A549 (cell line): ENCODE measurements around the gene LINC01488. TPM values are rescaled to one million over a fixed set of nuclear protein-coding genes. Genes with fewer than 3 reads are reported as not detected.
A peak's percentile ranks its signal among the peaks of the same experiment; 100 is the strongest.

ENCODE experiments used
- ATAC-seq, 2 experiments: fragments of 200-7000 bp in 1 of 2; fragments of >200 bp in 1 of 2; cut with Nextera tagmentation in 1 of 2; cut with Tn5 transposase in 1 of 2; 3 replicates each; pipeline versions ENCODE4 v1.8.0 to v1.9.1; 2018 to 2020; ENCODE audit warnings: mild to moderate bottlenecking in 1 of 2, moderate library complexity in 1 of 2
- CTCF ChIA-PET: fragments of 300-600 bp; sonication (Branson Sonifier 250); formaldehyde crosslinking; extraction: SDS; loops from one replicate; lab custom pipeline; 2021; ENCODE audit warnings: antibody characterized with exemption, inconsistent platforms; lab: Yijun Ruan, JAX
- POLR2A ChIA-PET: fragments of 350-600 bp; formaldehyde crosslinking; extraction: SDS; loops from one replicate; lab custom pipeline; 2021; ENCODE audit warnings: antibody characterized with exemption, inconsistent platforms; lab: Yijun Ruan, JAX
- DNase-seq, 2 experiments: peaks; one replicate each; pipeline versions ENCODE4 v3.0.0 to v3.0.0-alpha.2; 2011 to 2016; ENCODE audit warnings: low read depth in 1 of 2, low spot score in 1 of 2
- FAIRE-seq: peaks from 2 replicates; lab custom pipeline; 2011; peaks lifted over from hg19 to GRCh38; lab: Jason Lieb, UNC
- H3K27ac ChIP-seq, 2 experiments: fragments of >200 bp; sonication (Bioruptor Twin); formaldehyde crosslinking; 3 replicates each; pipeline ENCODE4 v1.5.1; 2016 to 2017
- H3K4me1 ChIP-seq: fragments of >200 bp; sonication (Bioruptor Twin); formaldehyde crosslinking; 3 replicates; pipeline ENCODE4 v1.6.1; 2016
- H3K4me2 ChIP-seq: fragments of >200 bp; sonication (Bioruptor Twin); formaldehyde crosslinking; 3 replicates; pipeline ENCODE4 v1.6.1; 2016
- H3K4me3 ChIP-seq: fragments of >200 bp; sonication (Bioruptor Twin); formaldehyde crosslinking; 3 replicates; pipeline ENCODE4 v1.5.1; 2016
- H3K9me3 ChIP-seq: fragments of >200 bp; sonication (Bioruptor Twin); formaldehyde crosslinking; 3 replicates; pipeline ENCODE4 v1.6.1; 2016
- BHLHE40 ChIP-seq: IDR thresholded peaks from 2 replicates; pipeline ENCODE4 v1.6.1; 2012; ENCODE audit warnings: low read depth, low read length, inconsistent platforms
- CBX2 ChIP-seq: fragments of 200-600 bp; sonication (generic); IDR thresholded peaks from 2 replicates; pipeline ENCODE4 v1.6.1; 2016; ENCODE audit warnings: low read depth, mild to moderate bottlenecking, borderline replicate concordance
- CEBPB ChIP-seq, 2 experiments: fragments of >200 bp in 1 of 2; sonication (Bioruptor Twin) in 1 of 2; formaldehyde crosslinking in 1 of 2; IDR thresholded peaks; 2 replicates each; pipeline ENCODE4 v1.6.1; 2012 to 2016
- CHD2 ChIP-seq: fragments of 150-350 bp; IDR thresholded peaks from 2 replicates; pipeline ENCODE4 v1.6.1; 2014; ENCODE audit warnings: low read length; ENCODE audit not compliant: partially characterized antibody
- EHF ChIP-seq: fragments of 250-450 bp; sonication (Bioruptor Pico); IDR thresholded peaks from 2 replicates; pipeline ENCODE4 v1.5.0; 2020; ENCODE audit warnings: mild to moderate bottlenecking
- EHMT2 ChIP-seq: fragments of 200-600 bp; sonication (generic); IDR thresholded peaks from 2 replicates; pipeline ENCODE4 v1.6.1; 2016; ENCODE audit warnings: antibody characterized with exemption, low read depth, mild to moderate bottlenecking, moderate library complexity
- FOSB ChIP-seq: fragments of 250-450 bp; sonication (Bioruptor Pico); IDR thresholded peaks from 2 replicates; pipeline ENCODE4 v1.5.0; 2020; ENCODE audit warnings: mild to moderate bottlenecking, moderate library complexity
- FOSL2 ChIP-seq, 2 experiments: fragments of 450-650 bp in 1 of 2; fragments of >200 bp in 1 of 2; sonication (Bioruptor Twin) in 1 of 2; formaldehyde crosslinking; IDR thresholded peaks; 2 replicates each; pipeline versions ENCODE4 v1.5.0 to v1.6.1; 2016 to 2020; ENCODE audit warnings: mild to moderate bottlenecking in 1 of 2, moderate library complexity in 1 of 2
- GATA3 ChIP-seq: IDR thresholded peaks from 2 replicates; pipeline ENCODE4 v1.6.1; 2012; ENCODE audit warnings: borderline replicate concordance
- HDAC2 ChIP-seq: fragments of 200-600 bp; sonication (generic); IDR thresholded peaks from 2 replicates; pipeline ENCODE4 v1.6.1; 2016
- HEYL ChIP-seq: fragments of 250-450 bp; sonication (Bioruptor Pico); IDR thresholded peaks from 2 replicates; pipeline ENCODE4 v1.8.0; 2021; ENCODE audit warnings: mild to moderate bottlenecking, moderate library complexity
- HOXB13 ChIP-seq: fragments of 250-450 bp; sonication (Bioruptor Pico); IDR thresholded peaks from 2 replicates; pipeline ENCODE4 v1.5.0; 2020; ENCODE audit warnings: low read depth, mild to moderate bottlenecking, moderate library complexity
- JUN ChIP-seq, 2 experiments: fragments of >200 bp; sonication (Bioruptor Twin); formaldehyde crosslinking; IDR thresholded peaks; 2 replicates in 1 of 2; 3 replicates in 1 of 2; pipeline ENCODE4 v1.6.1; 2016 to 2017
- KDM1A ChIP-seq: fragments of 200-600 bp; sonication (generic); IDR thresholded peaks from 2 replicates; pipeline ENCODE4 v1.6.1; 2016; ENCODE audit warnings: low read depth, mild to moderate bottlenecking
- KDM5A ChIP-seq: fragments of 200-600 bp; sonication (generic); IDR thresholded peaks from 2 replicates; pipeline ENCODE4 v1.6.1; 2016; ENCODE audit warnings: antibody characterized with exemption, mild to moderate bottlenecking
- NFE2L2 ChIP-seq: fragments of 150-350 bp; conservative IDR thresholded peaks from 2 replicates; pipeline ENCODE4 v1.6.1; 2014; ENCODE audit warnings: low read length
- NPAS2 ChIP-seq: fragments of 250-450 bp; sonication (Bioruptor Pico); IDR thresholded peaks from 2 replicates; pipeline ENCODE4 v1.8.0; 2022; ENCODE audit warnings: mild to moderate bottlenecking, moderate library complexity, borderline replicate concordance
- POLR2A ChIP-seq: IDR thresholded peaks from 2 replicates; pipeline ENCODE4 v1.6.1; 2012; ENCODE audit warnings: mild to moderate bottlenecking, low read length
- RARB ChIP-seq: fragments of 250-450 bp; sonication (Bioruptor Pico); IDR thresholded peaks from 2 replicates; pipeline ENCODE4 v1.8.0; 2021; ENCODE audit warnings: mild to moderate bottlenecking, moderate library complexity
- RCOR1 ChIP-seq: fragments of 150-350 bp; IDR thresholded peaks from 2 replicates; pipeline ENCODE4 v1.6.1; 2014; ENCODE audit warnings: antibody characterized with exemption, low read length, low read depth
- RFX5 ChIP-seq: fragments of 450-650 bp; IDR thresholded peaks from 2 replicates; pipeline ENCODE4 v1.7.1; 2014; ENCODE audit warnings: antibody characterized with exemption, mild to moderate bottlenecking, moderate library complexity
- ZSCAN20 ChIP-seq: fragments of 250-450 bp; sonication (Bioruptor Pico); IDR thresholded peaks from 2 replicates; pipeline ENCODE4 v1.8.0; 2022; ENCODE audit warnings: mild to moderate bottlenecking, moderate library complexity
- WGBS: methylation state at CpG from one replicate; pipeline ENCODE4 v1.1.6; 2017; ENCODE audit errors: missing lambda C conversion rate; 5-methylcytosine and 5-hydroxymethylcytosine counted together
- polyA plus RNA-seq, 4 experiments: library from polyadenylated mRNA; depleted of rRNA in 3 of 4; stranded (reverse); fragments of >200 nt; fragmentation: RNase III in 1 of 4; extraction: RNeasy Plus Mini Kit Qiagen cat#74134 plus additional on column Dnase treatment in 1 of 4; gene quantifications; 2 replicates in 3 of 4; 3 replicates in 1 of 4; pipeline ENCODE4 v1.2.3, GENCODE V29; 2011 to 2017
- TF ChIP-seq, protein P1 (sequence below): fragments of >200 bp; sonication (Bioruptor Twin); formaldehyde crosslinking; IDR thresholded peaks from 2 replicates; pipeline ENCODE4 v1.6.1; 2016
- TF ChIP-seq, protein P2 (sequence below): fragments of 250-450 bp; sonication (Bioruptor Pico); IDR thresholded peaks from 2 replicates; pipeline ENCODE4 v1.5.0; 2021; ENCODE audit warnings: mild to moderate bottlenecking, moderate library complexity, borderline replicate concordance
- TF ChIP-seq, protein P3 (sequence below): fragments of 150-350 bp; IDR thresholded peaks from 2 replicates; pipeline ENCODE4 v1.6.1; 2014; ENCODE audit warnings: low read depth, mild to moderate bottlenecking, low read length

Gene LINC01488
- polyA plus RNA-seq, 2 of the 4 experiments (the other 2 are of a cell fraction), result 0.05 TPM; not detected in 1

DNA sequence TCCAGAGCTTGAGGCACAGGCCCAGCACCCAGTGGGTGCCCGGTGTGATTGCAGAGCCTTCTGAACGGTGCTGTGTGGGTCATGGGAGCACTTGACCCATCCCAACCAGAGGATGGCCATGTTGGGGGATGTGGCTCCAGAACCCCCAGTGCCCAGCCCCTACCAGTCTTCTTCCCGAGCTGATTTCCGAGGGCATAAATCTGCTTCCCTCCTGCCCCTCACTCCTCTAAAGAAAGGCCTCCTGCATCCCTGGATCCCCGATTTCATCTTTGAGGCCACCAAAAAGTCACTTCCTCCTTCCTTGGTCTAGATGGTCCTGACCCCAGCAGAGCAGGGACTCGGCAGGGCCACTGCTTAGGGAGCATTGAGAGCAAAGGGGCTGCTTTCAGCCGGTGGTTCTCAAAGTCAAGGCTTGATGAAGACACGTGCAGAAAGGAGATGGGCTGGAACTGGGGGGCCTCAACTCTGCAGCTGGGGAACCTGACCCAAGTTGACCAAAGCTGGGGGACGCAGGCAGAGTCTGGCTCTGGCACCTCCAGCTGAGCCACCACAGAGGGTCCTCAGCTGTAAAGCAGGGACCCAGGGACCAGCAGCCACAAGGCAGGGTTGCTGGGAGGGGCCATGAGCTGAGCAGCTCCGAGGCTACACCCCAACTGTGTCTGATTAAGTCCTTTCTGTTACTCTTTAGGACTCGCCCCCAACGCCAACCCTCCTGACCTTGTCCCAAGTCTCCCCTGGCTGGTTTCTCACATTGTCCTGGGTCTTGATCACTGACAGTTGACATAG is 56.6 kb downstream of the LINC01488 start:
- H3K4me3 ChIP-seq, result no peak overlapping the region
- TF ChIP-seq NPAS2 (no peak), RARB (CRISPR knock-in tag) (no peak), HOXB13 (no peak), BHLHE40 (no peak), CEBPB (IDR thresholded peaks at IDR 0.05) (no peak), GATA3 (no peak), RFX5 (no peak), CBX2 (no peak), POLR2A (no peak), FOSB (CRISPR knock-in tag) (no peak), CHD2 (no peak), FOSL2 (IDR thresholded peaks at IDR 0.05) (no peak), FOSL2 (CRISPR knock-in tag; IDR thresholded peaks at IDR 0.05) (no peak), ZSCAN20 (no peak), HEYL (CRISPR knock-in tag) (no peak), EHF (CRISPR knock-in tag) (no peak), NFE2L2 (no peak), KDM1A (no peak)
- TF ChIP-seq, protein P1, sequence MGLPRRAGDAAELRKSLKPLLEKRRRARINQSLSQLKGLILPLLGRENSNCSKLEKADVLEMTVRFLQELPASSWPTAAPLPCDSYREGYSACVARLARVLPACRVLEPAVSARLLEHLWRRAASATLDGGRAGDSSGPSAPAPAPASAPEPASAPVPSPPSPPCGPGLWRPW, result no peak
- TF ChIP-seq, protein P2, sequence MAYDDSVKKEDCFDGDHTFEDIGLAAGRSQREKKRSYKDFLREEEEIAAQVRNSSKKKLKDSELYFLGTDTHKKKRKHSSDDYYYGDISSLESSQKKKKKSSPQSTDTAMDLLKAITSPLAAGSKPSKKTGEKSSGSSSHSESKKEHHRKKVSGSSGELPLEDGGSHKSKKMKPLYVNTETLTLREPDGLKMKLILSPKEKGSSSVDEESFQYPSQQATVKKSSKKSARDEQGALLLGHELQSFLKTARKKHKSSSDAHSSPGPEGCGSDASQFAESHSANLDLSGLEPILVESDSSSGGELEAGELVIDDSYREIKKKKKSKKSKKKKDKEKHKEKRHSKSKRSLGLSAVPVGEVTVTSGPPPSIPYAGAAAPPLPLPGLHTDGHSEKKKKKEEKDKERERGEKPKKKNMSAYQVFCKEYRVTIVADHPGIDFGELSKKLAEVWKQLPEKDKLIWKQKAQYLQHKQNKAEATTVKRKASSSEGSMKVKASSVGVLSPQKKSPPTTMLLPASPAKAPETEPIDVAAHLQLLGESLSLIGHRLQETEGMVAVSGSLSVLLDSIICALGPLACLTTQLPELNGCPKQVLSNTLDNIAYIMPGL (CRISPR knock-in tag), result no peak
- TF ChIP-seq, protein P3, sequence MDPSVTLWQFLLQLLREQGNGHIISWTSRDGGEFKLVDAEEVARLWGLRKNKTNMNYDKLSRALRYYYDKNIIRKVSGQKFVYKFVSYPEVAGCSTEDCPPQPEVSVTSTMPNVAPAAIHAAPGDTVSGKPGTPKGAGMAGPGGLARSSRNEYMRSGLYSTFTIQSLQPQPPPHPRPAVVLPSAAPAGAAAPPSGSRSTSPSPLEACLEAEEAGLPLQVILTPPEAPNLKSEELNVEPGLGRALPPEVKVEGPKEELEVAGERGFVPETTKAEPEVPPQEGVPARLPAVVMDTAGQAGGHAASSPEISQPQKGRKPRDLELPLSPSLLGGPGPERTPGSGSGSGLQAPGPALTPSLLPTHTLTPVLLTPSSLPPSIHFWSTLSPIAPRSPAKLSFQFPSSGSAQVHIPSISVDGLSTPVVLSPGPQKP, result no peak
- DNase-seq (no peak), FAIRE-seq (no peak), ATAC-seq (no peak)
- no peak overlapping the region for H3K4me2 ChIP-seq
- ChIA-PET POLR2A (no interaction called here), CTCF (no interaction called here)
- H3K27ac ChIP-seq, result no peak overlapping the region
- H3K9me3 ChIP-seq, result no peaks in the 10 kb centered on the region
- 86% methylated on average over 12 of the region's 12 CpGs for WGBS
- peaks cover 31% of the 10 kb centered on the region for H3K4me1 ChIP-seq

DNA sequence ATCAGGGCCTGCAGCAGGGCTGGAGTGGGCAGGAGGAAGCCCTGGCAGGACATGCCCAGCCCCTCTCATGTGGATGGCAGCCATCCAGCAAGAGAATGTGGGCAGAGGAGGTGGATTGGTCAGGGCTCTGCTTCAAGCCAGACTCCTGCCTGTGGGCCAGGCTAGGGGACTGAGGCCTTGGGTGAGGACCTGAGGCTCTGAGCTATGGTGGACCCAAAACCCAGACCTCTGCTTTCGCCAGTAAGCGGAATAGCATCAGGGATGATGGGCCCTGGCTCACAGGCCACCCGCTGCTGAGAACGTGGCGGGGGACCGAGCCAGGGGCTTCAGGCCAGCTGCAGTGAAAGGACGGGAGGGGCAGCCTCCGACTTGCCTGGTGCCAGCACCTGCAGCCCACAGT is 57.4 kb downstream of the LINC01488 start:
- POLR2A ChIA-PET, result no interaction called here
- no peak for ATAC-seq
- FAIRE-seq, result no peak
- Histone ChIP-seq H3K4me2 (no peak overlapping the region), H3K27ac (peak overlapping the region; percentile 39 to 85; a peak in 4 of 6 replicates), H3K4me1 (peaks cover 31% of the 10 kb centered on the region), H3K9me3 (no peaks in the 10 kb centered on the region), H3K4me3 (no peak overlapping the region)
- WGBS, result 89% methylated on average over 8 of the region's 8 CpGs
- CTCF ChIA-PET, result no interaction called here
- DNase-seq, result no peak
- no peak for TF ChIP-seq HDAC2
- no peak for TF ChIP-seq KDM5A
- no peak for TF ChIP-seq RFX5
- TF ChIP-seq, protein P3, result no peak
- no peak for TF ChIP-seq RCOR1
- TF ChIP-seq JUN (IDR thresholded peaks at IDR 0.05), result no peak
- no peak for TF ChIP-seq EHMT2
